GM21526 (cell line): ENCODE results near the gene GPSM3.
"Not testable (repeated sequence)": the region's sequence is repeated elsewhere in the genome, so short reads cannot be mapped to it uniquely, and the experiment has no call there.

Experiments used
- ATAC-seq: cut with Tn5 transposase; IDR thresholded peaks from one replicate; pipeline ENCODE4 v1.9.1; 2021; ENCODE audit warnings: moderate library complexity; ENCODE audit not compliant: unreplicated experiment, low FRiP score

GPSM3 gene

DNA sequence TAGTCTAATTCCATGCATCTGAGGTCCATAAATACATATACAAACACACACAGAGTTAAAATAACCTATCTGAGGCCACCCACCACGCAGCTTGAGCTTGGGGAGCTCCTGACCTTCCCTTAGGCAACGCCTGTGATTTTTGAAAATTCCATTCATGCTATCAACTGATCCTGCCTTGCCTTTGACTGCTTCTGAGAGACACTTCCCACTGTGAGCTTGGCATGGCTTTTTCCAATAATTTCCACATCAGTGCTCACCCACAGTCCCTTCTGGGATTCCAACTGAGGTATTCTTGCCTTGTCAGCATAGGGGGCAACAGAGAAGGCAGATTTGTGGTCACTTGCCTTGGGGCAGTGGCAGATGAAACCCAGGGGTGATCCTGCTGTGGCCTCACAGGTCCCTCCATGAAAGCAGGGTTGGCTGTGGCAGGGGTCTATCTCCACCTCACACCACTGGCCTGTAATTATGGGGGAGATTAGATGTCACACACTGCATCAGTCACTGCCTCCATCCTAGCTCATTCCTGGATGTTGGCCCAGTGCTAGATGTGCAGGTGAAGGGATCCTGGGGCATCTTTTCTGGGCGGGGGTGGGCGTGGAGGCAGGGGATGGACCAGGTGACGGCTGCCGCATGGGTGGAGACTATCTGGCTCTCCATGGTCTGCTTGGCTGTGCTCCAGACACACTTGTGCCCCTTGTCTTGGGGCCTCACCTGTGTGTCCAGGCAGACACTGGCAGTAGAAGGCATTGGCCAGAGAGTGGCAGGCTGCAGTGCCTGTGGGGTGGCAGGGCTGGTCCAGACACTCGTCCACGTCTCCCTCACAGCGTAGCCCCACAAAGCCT lies 11.2 kb upstream of the GPSM3 start:
- ATAC-seq, result no peak

DNA sequence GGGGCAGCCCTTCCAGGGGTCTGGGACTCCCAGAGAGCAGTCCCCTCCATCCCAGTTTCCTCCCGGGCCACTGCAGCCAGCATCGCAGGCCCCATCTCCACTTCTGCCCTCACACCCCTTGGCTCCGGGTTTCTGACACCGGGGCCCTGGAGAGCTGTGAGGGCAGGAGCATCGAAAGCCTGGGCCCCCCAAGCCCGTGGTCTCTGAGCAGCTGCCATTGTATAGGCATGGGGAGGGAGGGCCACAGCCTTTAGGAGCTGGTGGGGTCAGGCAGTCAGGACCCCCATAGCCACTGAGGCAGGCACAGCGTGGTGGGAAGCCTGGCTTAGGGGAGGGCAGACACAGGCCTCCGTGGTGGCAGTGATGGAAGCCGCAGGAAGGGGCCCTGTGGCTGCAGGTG lies 9.7 kb upstream of the GPSM3 start:
- ATAC-seq, result no peak

DNA sequence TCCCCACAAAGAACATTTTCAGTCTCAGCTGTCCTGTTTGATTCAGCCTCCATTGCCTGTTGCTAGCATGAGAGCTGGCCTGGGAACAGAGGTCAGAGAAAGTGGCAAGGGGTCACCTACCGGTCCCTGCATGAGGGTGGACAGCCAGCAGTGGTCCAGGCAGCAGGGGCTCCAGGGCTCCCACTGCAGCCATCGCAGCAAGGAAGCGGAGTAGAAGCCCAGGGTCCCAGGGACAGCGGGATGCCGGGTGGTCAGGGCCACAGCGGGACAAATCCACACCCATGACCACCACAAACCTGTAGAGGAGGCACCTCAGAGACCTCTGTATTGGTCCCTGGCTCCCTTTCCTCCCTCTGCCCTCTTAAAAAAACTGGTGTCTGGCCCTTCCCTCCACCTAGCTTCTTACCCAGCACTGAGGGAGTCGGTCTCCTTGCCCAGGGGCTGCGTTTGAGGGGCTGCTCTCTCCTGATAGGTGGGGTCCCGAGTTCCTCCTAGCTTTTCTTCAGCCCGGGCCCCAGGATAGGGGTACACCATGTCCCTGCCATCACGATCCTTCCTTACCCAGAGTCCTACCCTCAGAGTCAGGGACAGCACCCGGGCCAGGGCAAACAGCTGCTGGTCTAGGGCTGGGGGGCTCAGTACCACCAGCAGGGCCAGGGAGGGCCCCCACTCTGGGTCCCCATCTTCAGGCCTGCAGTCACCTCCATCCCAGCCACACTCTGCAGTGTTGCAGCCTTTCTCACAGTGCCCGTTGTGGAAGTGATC lies 8.4 kb upstream of the GPSM3 start:
- no peak for ATAC-seq

DNA sequence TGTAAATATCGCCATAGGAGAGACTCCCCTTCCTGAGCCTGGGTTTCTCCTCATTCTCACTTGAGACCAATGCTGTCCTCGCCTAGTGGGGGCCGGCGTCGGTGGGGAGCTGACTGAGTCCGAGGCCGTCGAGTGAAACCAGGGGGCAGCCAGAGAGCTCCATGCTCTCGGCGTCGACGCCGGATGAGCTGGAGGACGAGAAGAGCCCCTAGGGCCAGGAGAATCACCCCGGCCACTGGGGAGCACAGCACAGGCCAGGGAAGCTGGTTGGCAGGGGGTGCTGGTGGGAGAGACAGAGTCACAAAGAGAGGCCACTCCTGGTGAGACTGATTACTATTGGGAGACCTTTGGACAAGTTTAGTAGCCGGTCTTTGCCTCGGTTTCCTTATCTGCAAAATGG lies 6.4 kb upstream of the GPSM3 start:
- ATAC-seq, result no peak

DNA sequence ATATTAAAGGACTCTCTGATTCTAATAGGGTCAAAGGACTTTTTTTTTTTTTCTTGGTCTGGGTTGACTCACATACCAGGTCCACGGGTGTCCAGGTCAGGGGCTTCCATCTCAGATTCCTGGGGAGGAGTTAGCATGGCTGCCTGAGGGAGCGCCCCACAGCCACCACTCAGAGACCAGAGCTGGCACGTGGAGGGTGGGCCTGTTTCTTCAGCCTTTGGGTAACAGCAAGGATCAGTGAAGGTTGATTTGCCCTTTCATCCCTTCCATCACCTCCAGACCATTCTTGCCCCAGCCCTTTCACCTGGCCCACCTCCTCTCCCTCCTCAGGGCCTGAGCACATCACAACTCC lies 5.9 kb upstream of the GPSM3 start:
- ATAC-seq, result no peak

DNA sequence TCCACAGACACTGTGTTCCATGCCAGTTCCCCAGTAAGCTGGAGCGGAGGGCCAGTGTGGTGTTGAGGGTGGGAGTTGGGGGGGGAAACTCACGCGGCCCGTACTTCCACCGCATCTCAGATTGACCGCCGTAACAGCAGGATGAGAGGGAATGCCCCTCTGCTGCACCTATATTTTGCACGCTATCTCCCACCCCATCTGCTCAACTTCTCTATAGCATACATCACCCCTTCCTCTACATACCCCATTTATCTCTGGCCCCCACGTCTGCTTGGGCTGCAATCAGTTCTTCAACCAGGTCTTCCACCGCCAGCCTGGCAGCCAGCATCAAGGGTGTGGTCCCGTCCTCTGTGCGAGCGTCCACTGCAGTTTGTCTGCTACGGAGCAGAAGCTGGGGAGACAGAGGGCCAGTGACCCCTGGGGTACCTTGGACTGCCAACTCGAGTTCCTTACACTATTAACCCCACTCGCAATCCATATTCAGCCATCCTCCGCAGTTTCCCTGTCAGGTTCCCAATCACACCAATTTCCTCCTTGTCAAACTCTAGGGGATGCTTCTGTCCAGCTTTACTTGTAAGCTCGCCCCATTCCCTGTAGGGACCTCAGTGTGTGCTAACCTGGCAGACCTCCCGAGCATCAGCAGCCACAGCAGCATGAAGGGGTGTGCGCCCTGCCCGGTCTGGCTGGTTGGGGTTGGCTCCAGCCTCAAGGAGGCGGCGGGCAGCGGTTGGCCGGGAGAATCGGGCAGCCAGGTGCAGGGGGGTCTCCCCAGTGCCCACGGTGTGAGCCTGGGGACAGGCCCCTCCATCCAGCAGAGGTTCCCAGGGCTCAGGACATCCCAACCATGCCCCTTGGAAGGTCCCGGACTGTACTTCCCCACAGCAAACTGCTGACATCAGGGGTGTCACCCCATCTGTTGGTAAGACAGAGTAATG lies 4.5 kb upstream of the GPSM3 start:
- ATAC-seq, result no peak

DNA sequence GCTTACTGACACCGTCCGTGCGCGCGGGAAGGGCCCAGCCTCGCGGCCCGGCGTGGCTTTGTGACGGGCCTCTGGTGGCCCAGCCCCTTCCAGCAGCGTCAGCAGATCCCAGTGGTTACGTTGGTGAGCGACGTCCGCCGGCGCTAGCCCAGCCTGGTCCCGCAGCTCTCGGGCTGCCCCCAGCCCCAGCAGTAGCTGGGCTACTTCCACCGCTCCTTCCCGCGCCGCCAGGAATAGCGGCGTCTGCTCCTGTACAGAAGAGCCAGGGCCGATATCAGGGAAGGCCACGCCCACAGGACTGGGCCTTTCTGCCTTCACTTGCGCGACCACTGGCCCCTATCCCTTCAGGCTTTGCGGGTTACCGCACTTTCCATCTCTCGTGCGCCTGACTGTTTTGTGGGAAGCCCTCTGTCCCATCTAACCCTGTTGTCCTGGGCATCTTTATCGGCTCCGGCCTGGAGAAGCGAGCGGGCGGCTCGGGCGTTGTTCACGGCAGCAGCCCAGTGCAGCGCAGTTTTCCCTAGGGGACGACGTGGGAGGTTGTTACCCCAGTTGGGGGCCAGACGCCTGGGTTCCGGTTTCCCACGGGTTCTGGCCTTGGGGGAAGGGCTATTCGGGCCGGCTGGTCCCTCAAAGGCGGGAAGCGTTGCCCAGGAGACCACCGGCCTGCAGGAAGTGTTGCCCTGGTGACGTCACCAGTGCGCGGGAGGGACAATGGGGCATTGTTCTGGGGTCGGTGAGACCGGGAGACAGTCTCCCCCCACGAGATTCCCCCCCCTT lies 3.6 kb upstream of the GPSM3 start:
- peak; percentile 23 for ATAC-seq

DNA sequence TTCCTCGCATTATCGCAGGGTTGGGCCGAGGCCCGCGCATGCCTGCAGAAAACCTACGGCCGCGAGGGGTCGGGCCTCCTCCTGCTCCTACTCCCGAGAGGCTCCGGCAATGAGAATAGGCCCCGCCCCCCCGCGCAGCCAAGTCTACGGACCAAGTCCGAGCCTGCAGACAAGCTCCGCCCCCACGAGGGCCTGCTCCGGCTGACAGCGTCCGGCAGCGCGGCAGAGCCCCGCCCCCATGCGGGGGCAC lies 3.1 kb upstream of the GPSM3 start:
- peak; percentile 72 for ATAC-seq

DNA sequence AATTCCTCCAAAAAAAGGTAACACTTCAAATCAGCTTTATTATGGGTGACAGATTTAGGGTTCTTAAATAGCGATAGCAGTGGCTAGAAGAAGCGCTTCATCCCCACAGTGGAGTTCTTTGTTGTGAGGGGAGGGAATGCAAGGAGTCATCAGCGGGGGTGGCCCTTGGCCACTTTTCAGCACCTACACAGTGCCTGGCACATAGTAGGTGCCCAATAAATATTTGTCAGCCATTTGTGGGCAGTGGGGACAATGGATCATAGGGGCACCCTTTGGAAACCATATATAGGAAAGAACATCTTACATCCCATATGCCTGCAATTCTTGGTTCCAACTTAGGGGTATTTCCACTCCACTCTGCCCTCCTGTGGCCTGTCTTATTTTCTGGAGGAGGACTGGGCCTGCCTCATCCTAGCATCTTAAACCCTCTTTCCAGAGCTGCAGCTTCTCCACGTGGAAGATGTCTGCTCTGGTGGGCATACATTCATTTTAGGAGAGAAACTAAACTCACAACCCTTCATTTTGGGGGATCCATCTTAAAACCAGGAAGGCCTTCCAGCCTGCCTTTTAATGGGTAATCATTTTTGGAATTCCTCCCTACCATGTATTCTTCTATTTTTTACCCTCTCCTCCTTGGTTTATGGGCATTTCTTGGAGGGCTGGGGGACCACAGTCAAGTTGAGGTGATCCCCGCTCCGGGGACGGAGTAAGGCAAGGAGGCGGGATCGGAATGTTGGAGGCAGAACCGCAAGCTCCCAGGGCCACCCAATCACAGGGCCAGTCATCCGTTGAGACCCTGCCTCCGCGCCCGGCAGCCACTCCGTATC lies 2.6 kb upstream of the GPSM3 start:
- ATAC-seq, result no peak

DNA sequence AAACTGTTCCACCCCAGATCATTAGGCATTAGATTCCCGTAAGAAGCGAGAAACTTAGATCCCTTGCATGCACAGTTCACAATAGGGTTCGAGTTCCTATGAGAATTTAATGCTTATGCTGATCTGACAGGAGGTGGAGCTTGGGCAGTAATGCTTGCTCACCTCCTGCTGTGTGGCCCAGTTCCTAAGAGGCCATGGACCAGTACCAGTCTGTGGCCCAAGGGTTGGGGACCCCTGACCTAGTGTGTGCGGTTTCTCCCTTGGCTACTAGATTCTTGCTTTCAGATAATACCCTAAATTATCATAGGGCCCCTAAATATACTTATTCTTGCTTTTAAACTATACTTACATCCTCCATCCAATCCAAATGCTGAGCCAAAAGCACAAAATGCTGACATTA lies 1.9 kb upstream of the GPSM3 start:
- no peak for ATAC-seq

DNA sequence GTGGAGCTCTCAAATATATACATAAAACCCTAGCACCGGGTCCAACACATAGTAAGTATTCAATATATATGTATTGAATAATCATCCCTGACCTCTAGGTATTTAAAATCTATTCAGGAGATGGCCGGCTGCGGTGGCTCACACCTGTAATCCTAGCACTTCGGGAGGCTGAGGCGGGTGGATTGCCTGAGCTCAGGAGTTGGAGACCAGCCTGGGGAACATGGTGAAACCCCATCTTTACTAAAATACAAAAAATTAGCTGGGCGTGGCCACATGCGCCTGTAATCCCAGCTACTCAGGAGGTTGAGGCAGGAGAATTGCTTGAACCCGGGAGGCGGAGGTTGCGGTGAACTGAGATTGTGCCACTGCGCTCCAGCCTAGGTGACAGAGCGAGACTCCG lies 653 bp upstream of the GPSM3 start:
- ATAC-seq, result not testable (repeated sequence)

DNA sequence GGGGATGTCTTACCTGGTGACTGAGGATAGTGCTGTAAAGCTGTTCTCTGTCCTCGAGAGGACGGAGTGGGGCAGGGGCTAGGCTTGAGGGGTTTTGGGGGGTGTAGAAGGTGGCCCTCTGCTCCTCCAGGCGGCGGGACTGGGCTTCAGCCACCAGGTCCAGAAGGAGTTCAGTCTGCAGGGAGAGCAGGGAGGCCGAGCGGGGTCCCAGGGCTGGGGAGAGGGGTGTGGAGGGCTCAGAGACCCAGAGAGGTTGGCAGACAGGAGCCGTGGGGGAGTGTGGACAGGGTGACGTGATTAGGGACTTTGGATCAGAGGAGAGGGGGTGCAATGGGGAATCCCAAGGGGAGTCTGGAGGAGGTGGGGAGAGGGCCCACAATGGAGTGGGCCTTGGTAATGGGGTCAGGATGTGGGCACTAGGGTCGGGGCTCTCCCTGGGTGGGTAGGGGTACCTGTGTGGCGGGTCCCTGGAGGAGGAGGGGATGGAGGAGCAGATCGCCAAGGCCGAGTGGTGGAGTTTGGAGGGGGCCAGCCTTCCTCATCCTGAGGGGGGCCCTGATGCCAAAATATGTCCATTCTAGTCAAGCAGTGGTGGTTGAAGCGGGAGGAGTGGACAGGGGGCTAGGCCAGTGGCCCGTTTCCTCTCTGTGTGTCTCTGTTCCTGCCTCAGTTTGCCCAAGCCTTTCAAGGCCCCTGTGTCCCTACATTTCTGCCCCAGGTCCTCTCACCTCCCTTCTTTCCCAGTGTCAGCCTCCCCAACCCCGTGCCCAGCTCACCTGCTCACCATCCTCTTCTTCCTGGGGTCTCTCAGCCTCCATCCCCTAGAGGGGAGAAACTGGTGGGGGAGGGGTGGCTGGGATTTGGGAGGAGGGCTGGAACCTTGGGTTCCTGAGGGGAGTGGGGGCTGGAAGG lies 491 bp downstream of the GPSM3 start:
- ATAC-seq, result no peak

DNA sequence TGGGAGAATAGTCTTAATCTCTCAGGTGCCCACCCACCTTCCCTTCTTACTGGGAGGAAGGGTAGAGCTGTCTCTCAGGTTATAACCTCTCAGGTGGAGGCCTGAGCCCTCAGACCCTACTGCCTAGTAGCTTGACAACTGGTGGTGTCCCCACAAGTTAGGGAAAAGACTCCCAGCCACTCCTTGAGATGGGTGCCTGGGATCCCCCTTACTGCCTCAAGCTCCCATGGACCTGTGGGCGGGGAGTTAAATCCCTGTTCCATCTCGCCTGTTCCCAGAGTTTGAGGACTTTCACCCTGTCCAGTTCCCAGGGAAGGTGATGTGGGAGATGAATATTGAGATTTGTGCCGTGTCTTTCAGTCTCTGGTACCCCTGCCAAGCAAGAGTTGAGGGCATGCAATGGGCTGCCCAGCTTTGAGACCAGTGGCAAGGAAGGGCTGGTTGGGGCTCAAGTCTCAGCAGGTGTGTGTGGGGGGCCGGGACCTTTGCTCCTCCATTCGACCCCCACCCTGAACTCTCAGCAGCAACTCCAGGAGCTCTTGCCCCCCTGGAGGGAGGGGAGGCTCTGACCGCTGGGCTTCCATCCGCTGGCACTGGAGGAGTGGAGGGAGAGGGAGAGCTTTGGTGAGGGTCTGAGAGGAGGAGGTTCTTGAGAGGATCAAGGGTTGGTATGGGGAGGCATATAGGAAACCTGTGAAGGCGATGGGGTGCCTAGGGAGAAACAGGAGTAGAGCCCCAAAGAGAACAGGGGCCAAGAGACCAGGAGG lies 1.3 kb downstream of the GPSM3 start:
- ATAC-seq, result no peak

DNA sequence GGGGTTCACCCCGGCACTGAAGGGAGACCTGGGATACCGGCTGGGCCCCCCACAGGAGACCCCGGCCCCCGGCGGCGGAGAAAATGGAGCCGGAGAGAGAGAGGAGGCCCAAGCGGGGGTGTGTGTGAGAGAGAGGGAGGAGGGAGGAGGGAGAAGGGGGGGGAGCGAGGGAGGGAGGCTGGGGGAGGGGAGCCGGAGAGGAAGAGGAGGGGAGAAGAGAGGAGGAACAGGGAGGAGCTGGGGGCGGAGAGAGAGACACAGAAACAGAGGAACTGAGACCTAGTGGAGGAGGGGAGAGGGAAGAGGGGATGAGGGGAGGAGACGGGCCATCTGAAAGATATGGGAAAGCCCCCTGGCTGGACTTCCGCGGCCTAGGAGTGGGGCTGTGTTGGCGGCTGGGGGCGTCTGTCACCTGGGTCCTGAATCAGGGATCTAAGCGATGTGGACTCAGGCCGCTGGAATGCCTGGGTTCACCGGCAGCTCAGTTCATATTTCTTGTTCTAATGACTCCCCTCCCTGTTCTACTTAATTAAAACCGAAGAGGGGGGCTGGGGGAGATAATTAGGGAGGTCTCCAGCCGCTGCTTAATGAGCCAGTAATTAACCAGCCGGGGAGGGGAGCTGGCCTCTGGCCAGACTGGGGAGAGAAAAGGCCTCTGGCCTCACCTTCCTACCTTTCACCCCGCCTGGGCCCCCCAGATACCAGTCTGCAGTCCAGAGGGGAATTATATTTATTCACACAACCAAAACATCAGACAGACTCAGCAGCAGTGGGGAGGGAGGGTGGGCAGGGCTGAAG lies 2.2 kb downstream of the GPSM3 start, which contains the start of gene PBX2:
PBX2 (minus strand) TSS at position 149 of the 798 bp plus-strand sequence. CDS start 287 bp downstream, outside the sequence.
- no peak for ATAC-seq

DNA sequence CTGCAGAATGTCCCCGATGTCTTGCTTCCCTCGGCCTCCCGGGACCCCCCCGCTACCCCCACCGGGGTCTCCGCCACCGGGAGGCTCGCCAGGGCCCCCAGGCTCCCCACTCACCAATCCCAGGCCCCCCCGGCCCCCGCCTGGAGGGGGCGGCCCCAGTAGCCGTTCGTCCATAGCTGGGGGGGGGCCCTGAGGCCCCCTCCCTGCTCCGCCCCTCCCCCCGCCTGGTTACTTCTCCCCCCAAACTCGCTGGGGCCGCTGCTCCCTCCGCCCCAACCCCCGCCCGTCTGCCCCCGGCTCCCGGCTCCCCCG lies 2.7 kb downstream of the GPSM3 start:
- no peak for ATAC-seq

DNA sequence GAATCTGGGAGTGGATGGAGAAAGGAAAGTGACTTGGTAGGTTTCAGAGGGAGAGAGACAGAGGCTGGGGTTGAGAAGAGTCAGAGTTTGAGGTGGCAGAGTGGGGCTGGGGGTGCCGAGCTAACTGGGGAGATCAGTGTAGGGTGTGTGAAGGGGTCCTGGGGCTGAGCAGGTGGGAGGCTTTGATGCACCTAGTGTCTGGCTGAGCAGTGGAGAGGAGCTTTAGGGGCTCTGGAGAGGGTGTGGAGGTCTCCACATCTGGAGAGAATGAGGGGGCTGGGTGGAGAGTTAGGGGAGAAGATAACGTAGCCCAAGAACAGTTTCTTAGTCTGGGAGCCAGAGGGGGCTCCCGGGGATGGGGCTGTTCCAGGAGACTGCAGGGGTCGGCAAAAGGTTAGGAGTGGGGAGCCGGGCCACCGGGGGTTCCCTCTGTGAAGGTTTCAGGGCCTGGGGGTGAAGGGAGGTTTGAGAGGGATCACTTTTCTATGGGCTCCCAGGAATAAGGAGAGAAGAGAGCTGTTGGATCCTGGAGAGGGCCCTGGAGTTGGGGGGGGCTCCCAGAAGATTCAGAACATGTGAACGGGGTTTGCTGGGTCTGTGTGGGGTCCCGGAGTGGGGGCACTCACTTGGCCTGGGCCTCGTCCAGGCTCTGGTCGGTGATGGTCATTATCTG lies 3.2 kb downstream of the GPSM3 start:
- ATAC-seq, result no peak
